Activated CD4-positive, CD25-positive, alpha-beta regulatory T cell treated with anti-CD3 and anti-CD28 coated beads, Interleukin-2, amount 50 U/mL, for 24 hours (primary cell): ENCODE results near the gene IL3.

Experiments used
- ATAC-seq, 2 donors: fragments of 150-1000 bp; cut with Tn5 transposase; one replicate each; pipeline ENCODE4 v1.10.0; 2021; ENCODE audit warnings: mild to moderate bottlenecking in 1 of 2, moderate library complexity in 1 of 2

Gene IL3

DNA sequence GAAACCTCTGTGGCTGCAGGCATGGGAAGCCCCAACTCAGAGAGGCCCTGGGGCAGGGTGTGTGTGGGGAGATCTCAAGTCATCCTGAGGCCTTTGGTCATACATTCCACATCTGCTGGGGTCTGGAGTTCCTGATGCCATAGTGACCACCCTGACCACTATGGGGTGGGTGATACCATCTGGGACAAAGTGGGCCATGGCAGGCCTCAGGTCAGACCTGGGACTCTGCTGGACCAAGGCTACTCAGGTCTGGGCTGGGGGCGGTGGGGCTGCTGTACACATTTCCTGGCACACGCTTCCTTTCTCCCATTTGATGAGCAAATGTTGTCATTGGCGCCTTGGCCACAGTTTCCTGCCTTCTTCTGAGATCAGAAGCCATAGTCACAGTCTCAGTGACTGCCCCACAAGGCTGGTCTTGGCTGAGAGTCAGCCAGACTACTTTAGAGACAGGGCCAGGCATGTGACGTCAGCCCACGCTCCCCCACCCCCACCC lies 33.9 kb upstream of the IL3 start:
- no peak for ATAC-seq

- no peak for ATAC-seq
Measured at GRCh38 chr5:132027027-132027426, 33.4 kb upstream of the IL3 start.

GRCh38 chr5:132029609-132030330 lies 30.7 kb upstream of the IL3 start:
- no peak for ATAC-seq

GRCh38 chr5:132030610-132031009 lies 29.8 kb upstream of the IL3 start:
- no peak for ATAC-seq

DNA sequence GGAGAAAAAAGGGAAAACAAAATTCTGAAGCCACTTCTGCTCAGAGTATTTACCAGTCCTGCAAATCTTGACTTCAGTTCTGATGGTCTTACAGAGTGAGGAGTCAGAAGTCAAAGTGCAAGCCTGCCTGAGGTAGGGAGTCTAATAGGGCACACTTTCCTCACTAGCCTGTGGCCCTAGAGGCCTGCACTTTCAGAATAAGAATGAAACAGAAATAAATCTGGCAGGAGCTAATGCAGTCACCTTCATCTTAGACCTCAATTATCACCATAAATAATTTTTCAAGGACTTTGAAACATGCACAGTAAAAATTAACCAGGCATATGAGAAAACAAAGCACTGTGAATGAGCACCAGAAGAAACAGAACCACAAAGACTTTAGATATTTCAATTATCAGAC lies 28.3 kb upstream of the IL3 start:
- no peak for ATAC-seq

- ATAC-seq: no peak
Measured at GRCh38 chr5:132033122-132033521, 27.3 kb upstream of the IL3 start.

DNA sequence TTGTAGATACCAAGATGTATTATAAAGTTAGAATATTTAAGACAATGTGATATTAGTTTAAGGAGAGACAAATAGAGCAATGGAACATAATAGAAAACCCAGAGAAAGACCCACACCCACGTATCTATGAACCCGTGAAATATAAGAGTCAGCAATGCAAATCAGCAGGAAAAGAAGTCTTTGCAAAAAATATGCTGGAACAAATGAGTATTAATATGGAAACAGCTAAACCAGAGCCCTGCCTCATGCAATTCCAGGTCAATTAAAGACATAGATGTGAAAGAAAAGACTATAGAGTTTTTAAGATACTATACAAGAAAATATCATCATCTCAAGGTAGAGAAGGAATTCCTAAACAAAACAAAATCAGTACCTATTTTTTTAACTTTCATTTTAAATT lies 23.1 kb upstream of the IL3 start:
- no peak for ATAC-seq

DNA sequence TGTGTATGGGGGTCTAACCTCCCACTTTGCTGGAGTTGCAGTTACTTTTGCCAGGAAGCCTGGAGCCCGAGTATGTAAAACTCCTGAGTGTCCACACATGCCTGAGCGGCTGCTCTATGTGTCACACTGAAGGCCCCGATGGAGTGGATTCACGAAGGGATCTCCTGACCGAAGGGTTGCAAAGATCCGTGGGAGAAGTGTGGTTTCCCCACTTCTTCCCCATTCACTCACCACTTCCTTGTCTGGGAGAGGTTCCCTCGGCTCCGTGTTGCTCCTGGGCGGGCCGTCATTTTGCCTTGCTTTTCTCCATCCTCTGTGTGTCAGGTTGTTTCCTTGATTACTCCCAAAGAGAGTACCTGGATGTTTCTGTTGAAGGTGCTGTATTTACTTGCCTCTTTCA lies 16.2 kb upstream of the IL3 start:
- no peak for ATAC-seq

DNA sequence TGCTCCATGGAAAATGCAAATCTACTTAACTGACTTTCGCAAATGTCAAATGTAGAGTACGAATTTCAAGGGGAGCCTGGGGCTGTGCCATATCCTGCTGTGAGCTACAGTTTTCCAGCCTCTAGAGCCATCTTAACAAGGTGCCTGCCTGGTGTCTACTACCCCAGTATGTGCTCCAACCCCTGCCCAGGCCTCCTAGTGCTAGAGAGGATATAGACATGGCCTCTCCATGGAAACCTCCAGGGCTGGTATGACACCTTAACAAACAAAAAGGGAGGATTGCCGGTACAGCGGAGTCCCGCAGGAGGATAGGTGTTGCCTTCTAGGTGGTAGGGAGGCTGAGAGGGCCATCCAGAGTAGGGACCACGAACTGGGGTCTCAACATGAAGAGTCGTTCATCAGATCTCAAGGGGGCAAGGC lies 13.6 kb upstream of the IL3 start:
- no peak for ATAC-seq

DNA sequence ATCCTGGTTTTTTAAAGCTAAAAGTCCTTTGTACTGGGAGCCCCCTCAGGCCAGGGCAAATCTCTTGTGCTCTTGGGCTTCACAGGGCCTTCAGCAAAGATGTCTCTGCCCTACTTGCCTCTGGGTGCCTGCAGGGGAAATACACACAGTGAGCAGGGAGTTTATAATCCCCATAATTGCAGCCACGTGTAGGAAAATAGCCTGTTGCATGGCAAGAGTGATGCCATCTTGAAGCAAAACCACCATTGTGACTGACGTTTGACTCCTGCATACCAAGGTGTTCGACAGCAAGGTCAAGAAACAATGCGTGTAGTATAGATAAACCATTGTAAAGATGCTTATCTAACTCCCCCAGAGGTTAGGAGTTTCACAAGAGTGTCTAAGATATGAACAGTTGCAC lies 11.4 kb upstream of the IL3 start:
- no peak for ATAC-seq

DNA sequence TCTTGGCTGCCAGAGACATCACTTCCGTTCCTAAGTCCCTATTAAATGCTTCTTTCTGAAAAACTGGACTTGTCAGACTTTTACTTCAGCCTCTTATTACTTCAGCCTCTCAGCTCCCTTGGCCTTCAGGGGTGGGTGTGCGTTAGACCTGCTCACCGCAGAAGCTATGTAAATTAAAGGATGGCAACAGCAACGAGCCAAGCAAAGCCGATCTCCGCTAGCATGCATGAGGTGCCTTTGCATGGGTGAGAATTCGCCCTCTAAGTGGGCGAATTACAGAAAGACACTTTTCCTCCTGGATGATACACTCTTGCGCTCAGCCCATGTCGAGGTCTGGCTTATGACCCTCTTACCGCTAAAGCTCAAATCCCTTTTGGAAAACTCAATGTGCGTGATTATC lies 10.9 kb upstream of the IL3 start:
- no peak for ATAC-seq

DNA sequence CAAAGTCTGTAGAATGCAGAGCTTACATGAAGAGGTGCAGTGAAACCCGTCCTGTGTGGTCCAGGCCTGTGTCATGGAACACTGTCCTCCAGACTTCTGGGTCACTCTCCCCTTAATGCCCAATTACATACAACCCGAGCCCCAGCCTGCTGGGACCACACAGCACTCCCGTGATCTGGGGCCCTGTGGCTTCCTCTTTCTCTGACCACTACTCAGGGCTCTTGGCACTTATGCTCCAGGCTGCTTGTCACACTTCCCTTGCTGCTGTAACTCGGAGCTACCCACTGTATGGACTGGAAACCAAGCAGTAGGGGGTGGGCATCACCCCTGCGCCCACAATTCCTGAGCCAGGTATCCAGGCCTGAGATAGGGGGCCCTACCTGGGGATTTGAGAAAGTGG lies 10.3 kb upstream of the IL3 start:
- ATAC-seq: no peak

- no peak for ATAC-seq
Measured at GRCh38 chr5:132050661-132051552, 9.5 kb upstream of the IL3 start.

GRCh38 chr5:132052520-132052919 lies 7.9 kb upstream of the IL3 start:
- ATAC-seq: no peak

- no peak for ATAC-seq
Measured at GRCh38 chr5:132053483-132053882, 7.0 kb upstream of the IL3 start.

DNA sequence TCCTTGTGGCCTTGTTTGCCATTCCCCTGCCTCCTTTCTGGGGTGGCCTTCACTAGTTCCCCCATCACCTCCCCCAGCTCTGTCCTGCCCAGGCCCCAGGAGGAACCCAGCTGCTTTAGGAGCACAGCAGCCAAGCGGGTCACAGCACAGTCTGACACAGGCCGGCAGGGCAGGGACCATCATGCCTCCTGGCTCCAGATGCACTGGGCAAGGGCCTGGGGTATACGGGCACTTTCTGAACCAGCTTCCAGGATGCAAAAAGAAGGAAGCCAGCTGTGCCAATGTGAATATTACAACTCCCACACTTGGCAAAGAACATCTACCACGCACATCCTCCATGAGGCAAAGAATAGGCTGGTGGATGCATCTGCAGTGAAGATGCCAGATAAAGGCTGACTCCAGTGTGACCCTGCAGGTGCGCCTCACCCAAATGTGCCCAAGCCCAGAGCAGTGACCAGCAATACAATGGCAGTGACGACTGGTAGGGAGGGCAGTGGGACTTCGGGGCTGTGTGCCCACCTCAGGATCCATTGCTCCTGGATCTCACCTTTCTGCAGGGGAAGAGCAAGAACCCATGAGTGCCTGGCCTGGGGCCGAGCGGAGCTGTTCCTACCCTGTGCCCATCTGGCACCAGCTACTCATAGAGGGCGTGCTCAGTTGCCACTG lies 6.3 kb upstream of the IL3 start:
- no peak for ATAC-seq

DNA sequence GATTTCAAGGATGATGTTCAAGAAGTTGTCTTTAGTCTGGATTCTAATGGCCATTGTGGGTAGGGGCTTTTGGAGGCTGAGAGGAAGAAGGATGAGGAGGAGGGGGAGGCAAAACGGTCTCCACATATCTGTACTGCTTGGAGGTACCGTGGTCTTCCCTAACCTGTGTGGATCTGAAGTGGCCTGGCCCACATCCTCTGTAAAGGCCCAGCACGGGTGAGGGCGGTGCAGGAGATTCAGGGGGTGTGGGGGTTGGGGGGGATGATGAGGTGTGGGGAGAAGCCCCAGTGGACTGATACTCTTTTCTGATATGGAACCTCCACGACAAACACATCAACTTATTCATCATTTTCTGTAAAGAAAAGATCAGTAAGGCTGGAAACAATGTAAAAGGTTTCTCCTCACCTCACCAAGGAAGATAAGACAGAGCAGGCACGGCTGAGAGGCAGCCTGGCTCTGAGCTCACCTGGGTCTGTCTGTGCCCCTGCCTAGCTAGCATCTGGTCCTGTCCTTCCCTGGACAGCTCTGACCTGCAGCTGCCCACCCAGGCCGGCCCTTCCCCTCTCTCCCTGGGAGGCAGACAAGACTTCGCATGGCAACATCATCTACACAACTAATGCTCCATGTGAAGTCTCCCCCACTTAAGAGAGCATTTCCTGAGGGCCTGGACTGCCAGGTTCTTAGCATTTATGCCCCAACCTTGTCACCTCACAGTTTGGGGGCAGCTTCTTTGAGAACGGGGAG lies 5.6 kb upstream of the IL3 start:
- no peak for ATAC-seq

DNA sequence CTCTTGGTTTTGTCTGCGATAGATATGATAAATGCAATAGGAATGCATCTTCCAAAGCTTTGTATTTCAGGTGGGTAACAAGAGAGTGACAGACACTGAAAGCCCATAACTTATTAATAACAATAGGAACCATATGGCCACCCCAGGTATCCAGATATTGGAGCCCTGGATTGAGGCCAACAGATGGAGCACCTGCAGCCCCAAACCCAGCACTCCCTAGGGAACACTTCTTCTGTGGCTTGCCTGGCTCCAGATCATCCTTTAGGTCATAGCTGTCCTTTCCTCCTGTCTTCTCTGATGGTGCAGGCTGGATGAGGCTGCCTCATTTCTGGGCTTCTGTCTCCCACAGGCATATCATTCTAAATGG lies 5.0 kb upstream of the IL3 start:
- ATAC-seq: no peak

DNA sequence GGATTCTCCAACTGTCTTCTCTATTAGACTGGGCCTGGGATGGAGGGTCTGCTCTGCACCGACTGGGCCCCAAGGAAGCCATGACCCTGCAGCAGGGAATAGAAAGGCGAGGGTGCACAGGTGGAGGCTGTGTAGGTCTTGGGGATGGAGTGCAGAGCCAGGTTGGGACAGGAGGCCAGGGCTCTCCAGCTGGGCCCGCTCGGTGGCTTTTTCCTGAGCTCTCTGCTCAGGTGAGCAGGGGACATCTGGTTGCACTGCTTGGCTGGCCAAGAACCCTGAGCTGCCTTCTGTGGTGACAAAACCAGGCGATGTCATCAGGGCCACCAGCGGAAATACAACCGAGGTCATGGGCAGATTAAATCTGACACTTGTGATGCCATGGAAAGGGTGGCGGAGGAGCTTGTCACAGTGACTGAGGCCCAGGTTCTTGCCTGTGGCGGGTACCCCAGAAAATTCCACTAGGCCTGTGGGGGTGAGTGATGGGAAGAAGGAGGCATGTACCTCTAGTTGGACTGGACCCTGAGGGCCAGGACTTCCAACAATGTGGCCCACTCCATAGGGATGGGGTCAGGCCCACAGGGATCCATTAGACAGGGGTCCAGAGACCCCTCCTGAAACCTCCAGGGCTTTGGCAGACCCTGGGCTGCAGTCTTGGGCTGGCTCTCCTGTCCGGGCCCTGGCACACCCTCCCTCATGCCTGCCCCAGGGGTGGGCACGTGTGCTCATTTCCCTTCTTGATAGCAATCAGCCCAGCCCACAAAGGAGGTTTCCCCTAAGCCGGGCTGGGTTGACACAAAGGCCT lies 4.4 kb upstream of the IL3 start:
- peak; percentile 61 to 64 for ATAC-seq

GRCh38 chr5:132056610-132057497 lies 3.6 kb upstream of the IL3 start:
- no peak for ATAC-seq
